A673 (cell line): ENCODE measurements around the gene UXS1. TPM values are rescaled to one million over a fixed set of nuclear protein-coding genes. Genes with fewer than 3 reads are reported as not detected.

Experiments
- BruUV-seq: library from RNA; stranded (reverse); fragments of 400-500 nt; replicated peaks from 2 replicates; lab custom pipeline; 2021; lab: Mats Ljungman, UMichigan
- CTCF ChIA-PET: fragments of 300-600 bp; sonication (Branson Sonifier 250); formaldehyde crosslinking; loops from one replicate; lab custom pipeline; 2022; ENCODE audit warnings: antibody characterized with exemption; lab: Charles Lee
- POLR2A ChIA-PET: fragments of 300-600 bp; sonication (Branson Sonifier 250); formaldehyde crosslinking; loops from one replicate; lab custom pipeline; 2022; ENCODE audit warnings: antibody characterized with exemption; ENCODE audit not compliant: low non-redundant PET; lab: Charles Lee
- DNase-seq: peaks from one replicate; pipeline ENCODE4 v3.0.0-alpha.2; 2015; ENCODE audit warnings: low spot score
- H3K27ac ChIP-seq: fragments of 200-600 bp; sonication (generic); 2 replicates; pipeline ENCODE4 v1.5.1; 2016; ENCODE audit warnings: mixed run types, low read depth, mild to moderate bottlenecking, mixed read lengths, antibody characterized with exemption, low read length; ENCODE audit not compliant: poor library complexity, severe bottlenecking
- H3K27me3 ChIP-seq: fragments of 200-600 bp; sonication (generic); replicated peaks from 2 replicates; pipeline ENCODE4 v1.6.1; 2017; ENCODE audit warnings: mixed run types, low read depth, mild to moderate bottlenecking, mixed read lengths, antibody characterized with exemption, low read length; ENCODE audit not compliant: insufficient read depth, poor library complexity
- H3K36me3 ChIP-seq: fragments of 200-600 bp; sonication (generic); 2 replicates; pipeline ENCODE4 v1.6.1; 2016; ENCODE audit warnings: mixed run types, mild to moderate bottlenecking, mixed read lengths, antibody characterized with exemption, low read length; ENCODE audit not compliant: insufficient read depth, poor library complexity, severe bottlenecking
- H3K4me1 ChIP-seq: fragments of 200-600 bp; sonication (generic); 2 replicates; pipeline ENCODE4 v1.6.1; 2017; ENCODE audit warnings: mixed run types, mild to moderate bottlenecking, mixed read lengths, antibody characterized with exemption, low read length; ENCODE audit not compliant: insufficient read depth, poor library complexity, severe bottlenecking
- H3K4me3 ChIP-seq: fragments of 200-600 bp; sonication (generic); 2 replicates; pipeline ENCODE4 v1.5.1; 2016; ENCODE audit warnings: low read depth, mixed run types, mild to moderate bottlenecking, mixed read lengths, low read length; ENCODE audit not compliant: poor library complexity, severe bottlenecking
- H3K9me3 ChIP-seq: fragments of 200-600 bp; sonication (generic); 2 replicates; pipeline ENCODE4 v1.6.1; 2016; ENCODE audit warnings: mixed run types, low read depth, mild to moderate bottlenecking, mixed read lengths, antibody characterized with exemption, low read length; ENCODE audit not compliant: poor library complexity, severe bottlenecking
- EZH2 ChIP-seq: fragments of 200-600 bp; sonication (generic); IDR thresholded peaks from 2 replicates; pipeline ENCODE4 v1.6.1; 2017; ENCODE audit warnings: borderline replicate concordance, low read depth, mild to moderate bottlenecking, mixed read lengths, antibody characterized with exemption, low read length; ENCODE audit not compliant: poor library complexity, severe bottlenecking
- intact Hi-C: fragments of 100-400 bp; cut with micrococcal nuclease; formaldehyde crosslinking; loops from one replicate; pipeline ENCODE4 v1.10.0; 2022; ENCODE audit not compliant: unreplicated experiment
- total RNA-seq: library from RNA; stranded (reverse); gene quantifications from 2 replicates; pipeline ENCODE4 v1.2.3, GENCODE V29; 2021
- TF ChIP-seq, protein P1 (sequence below): fragments of 300-800, 200-600 bp; sonication (generic); conservative IDR thresholded peaks from 2 replicates; pipeline ENCODE4 v1.5.1; 2017; ENCODE audit warnings: low read depth, mild to moderate bottlenecking, antibody characterized with exemption, low read length, moderate library complexity, mixed read lengths

Gene UXS1
- total RNA-seq, 1 experiment from 2014 or later, result 48.6 TPM

DNA sequence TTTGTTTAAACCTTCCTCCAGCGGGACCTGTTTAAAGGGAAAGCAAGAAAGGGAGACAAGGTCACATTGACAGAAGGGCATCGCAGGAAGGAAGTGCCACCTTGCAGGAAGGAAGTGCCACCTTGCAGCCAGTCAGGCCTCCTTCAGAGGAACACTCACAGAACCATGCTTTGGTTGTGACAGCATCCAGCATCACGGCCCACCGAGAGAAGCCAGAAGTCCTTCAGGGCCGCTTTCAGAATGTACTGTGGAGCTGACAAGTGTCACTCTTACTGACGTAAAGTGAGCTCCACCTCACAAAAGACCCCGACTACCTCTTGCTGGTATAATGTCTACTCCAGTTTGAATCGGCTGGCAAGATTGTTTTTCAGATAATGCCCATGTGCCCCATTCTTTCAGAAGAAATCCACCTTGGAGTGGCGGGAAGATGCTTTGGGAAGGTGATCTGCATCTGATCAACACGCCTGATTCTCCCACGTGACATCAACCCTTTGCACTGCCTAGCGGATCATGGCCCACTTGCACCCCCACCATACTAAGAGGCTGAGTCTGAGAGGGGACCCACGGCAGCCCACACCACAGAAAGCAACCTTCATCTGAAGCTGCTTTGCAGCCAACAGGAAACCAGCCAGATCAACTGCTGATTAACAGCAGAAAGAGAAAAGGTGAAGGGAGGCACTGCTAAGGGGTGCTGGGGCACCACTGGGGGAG, 99.8 kb downstream of the UXS1 start:
- H3K9me3 ChIP-seq, result no peaks in the 10 kb centered on the region
- intact Hi-C loops, result no loop called here
- no peaks in the 10 kb centered on the region for H3K36me3 ChIP-seq
- H3K4me3 ChIP-seq, result no peak overlapping the region
- no peaks in the 10 kb centered on the region for H3K4me1 ChIP-seq
- ChIA-PET CTCF (no interaction called here), POLR2A (no interaction called here)
- no peak for DNase-seq
- no peaks in the 10 kb centered on the region for H3K27me3 ChIP-seq
- BruUV-seq, result no TSS peak
- H3K27ac ChIP-seq, result no peak overlapping the region
- no peak for TF ChIP-seq EZH2
- TF ChIP-seq, protein P1, sequence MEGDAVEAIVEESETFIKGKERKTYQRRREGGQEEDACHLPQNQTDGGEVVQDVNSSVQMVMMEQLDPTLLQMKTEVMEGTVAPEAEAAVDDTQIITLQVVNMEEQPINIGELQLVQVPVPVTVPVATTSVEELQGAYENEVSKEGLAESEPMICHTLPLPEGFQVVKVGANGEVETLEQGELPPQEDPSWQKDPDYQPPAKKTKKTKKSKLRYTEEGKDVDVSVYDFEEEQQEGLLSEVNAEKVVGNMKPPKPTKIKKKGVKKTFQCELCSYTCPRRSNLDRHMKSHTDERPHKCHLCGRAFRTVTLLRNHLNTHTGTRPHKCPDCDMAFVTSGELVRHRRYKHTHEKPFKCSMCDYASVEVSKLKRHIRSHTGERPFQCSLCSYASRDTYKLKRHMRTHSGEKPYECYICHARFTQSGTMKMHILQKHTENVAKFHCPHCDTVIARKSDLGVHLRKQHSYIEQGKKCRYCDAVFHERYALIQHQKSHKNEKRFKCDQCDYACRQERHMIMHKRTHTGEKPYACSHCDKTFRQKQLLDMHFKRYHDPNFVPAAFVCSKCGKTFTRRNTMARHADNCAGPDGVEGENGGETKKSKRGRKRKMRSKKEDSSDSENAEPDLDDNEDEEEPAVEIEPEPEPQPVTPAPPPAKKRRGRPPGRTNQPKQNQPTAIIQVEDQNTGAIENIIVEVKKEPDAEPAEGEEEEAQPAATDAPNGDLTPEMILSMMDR, result no peak

DNA sequence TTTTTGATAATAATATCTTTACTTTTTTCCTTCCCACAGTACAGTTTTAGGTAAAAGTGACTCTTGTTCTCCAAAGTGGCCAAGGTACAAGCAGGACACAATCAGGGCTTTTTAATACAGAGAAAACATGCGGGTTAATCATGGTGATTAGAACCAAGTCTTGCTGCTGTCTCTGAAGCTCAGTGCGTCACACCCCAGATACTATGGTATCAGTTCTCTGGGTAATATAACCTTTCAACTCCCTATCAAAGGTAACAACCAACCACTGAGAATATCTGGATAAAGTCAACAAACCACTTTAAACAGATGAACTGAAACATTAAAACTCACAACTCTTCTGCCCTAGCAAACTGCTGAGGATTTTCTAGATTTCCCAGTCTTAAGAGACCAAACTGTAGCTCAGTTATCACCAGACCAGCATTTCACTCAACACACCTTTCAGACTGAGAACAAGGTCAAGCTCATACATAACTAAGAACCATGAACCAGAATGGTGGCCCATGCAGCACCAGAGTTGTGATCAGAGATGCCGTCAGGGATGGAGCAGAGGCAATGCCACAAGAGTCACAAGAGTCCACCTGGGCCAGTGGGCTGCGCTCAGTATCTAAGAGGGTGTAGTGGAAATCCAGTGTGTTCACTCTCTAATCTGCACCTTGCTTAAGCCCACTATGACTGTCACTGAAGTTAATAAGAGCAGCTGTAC, 103.0 kb downstream of the UXS1 start:
- CTCF ChIA-PET, result no interaction called here
- Histone ChIP-seq H3K36me3 (no peaks in the 10 kb centered on the region), H3K9me3 (no peaks in the 10 kb centered on the region), H3K27ac (no peak overlapping the region), H3K27me3 (no peaks in the 10 kb centered on the region), H3K4me3 (no peak overlapping the region), H3K4me1 (no peaks in the 10 kb centered on the region)
- no peak for TF ChIP-seq EZH2
- TF ChIP-seq, protein P1, result no peak
- POLR2A ChIA-PET, result no interaction called here
- no TSS peak for BruUV-seq
- intact Hi-C loops, result no loop called here
- no peak for DNase-seq

GRCh38 chr2:106089611-106090010, 104.5 kb downstream of the UXS1 start:
- Histone ChIP-seq H3K36me3 (no peaks in the 10 kb centered on the region), H3K27ac (no peak overlapping the region), H3K9me3 (no peaks in the 10 kb centered on the region), H3K4me1 (no peaks in the 10 kb centered on the region), H3K4me3 (no peak overlapping the region), H3K27me3 (no peaks in the 10 kb centered on the region)
- intact Hi-C loops, result loop anchor here (10.0 kb wide), 1 partner anchor 725 kb away; no protein-coding TSS in a partner anchor
- DNase-seq, result no peak
- POLR2A ChIA-PET, result interaction anchor here (0.5 kb wide), 1 partner anchor 12 kb away, joined by 3 read pairs; no protein-coding TSS in a partner anchor
- no peak for TF ChIP-seq EZH2
- TF ChIP-seq, protein P1, result no peak
- CTCF ChIA-PET, result no interaction called here
- no TSS peak for BruUV-seq
